ENCODE measurements around the gene THPO.
A peak's percentile ranks its signal among the peaks of the same experiment; 100 is the strongest.

DNA sequence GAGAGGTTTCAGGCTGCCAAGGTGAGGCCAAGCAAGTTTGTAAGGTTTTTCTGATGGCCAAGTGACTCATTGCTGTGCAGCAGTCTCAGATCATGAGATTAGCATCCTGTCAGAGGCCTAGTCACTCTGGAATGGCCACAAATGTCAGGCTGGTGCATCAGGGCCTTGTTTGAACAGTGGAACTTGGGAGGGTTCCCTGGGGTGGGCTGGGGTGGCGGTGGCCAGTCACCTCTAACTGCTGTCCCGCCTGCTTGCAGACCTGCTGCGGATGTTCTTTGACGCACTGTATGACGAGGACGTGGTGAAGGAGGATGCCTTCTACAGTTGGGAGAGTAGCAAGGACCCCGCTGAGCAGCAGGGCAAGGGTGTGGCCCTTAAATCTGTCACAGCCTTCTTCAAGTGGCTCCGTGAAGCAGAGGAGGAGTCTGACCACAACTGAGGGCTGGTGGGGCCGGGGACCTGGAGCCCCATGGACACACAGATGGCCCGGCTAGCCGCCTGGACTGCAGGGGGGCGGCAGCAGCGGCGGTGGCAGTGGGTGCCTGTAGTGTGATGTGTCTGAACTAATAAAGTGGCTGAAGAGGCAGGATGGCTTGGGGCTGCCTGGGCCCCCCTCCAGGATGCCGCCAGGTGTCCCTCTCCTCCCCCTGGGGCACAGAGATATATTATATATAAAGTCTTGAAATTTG, 43.4 kb downstream of the THPO start:
- TF ChIP-seq TAF1 (IDR thresholded peaks at IDR 0.05; ENCODE audit: low read depth) (no peak), TCF12 (IDR thresholded peaks at IDR 0.05; ENCODE audit: low read depth) (no peak), CREB1 (IDR thresholded peaks at IDR 0.05; ENCODE audit: low read depth) (no peak), REST (IDR thresholded peaks at IDR 0.05; ENCODE audit: low read depth) (no peak), CEBPB (IDR thresholded peaks at IDR 0.05) (no peak), ZBTB7A (IDR thresholded peaks at IDR 0.05; ENCODE audit: low read depth) (no peak), EP300 (IDR thresholded peaks at IDR 0.05; ENCODE audit: borderline replicate concordance) (0 out of 2 replicates have a peak, but pooled peaks have one; percentile 4), RAD21 (IDR thresholded peaks at IDR 0.05; ENCODE audit: low read depth) (no peak), MAX (IDR thresholded peaks at IDR 0.05) (no peak), EGR1 (IDR thresholded peaks at IDR 0.05) (no peak)
